DND-41 (cell line): ENCODE measurements around the gene NAT8L.

Experiments
- ATAC-seq: fragments of 200-7000 bp; cut with Tn5 transposase; 3 replicates; pipeline ENCODE4 v1.9.1; 2021; ENCODE audit warnings: low read depth; ENCODE audit not compliant: insufficient read depth
- DNase-seq: peaks from one replicate; pipeline ENCODE4 v3.0.0-alpha.2; 2020
- H2AFZ ChIP-seq: 2 replicates; pipeline ENCODE4 v1.6.0; 2012; ENCODE audit warnings: low read depth, low read length
- H3K27ac ChIP-seq: 2 replicates; pipeline ENCODE4 v1.5.1; 2012; ENCODE audit warnings: low read length, inconsistent platforms
- H3K27me3 ChIP-seq: fragments of 200-600 bp; sonication (generic); 2 replicates; pipeline ENCODE4 v1.6.0; 2012; ENCODE audit warnings: low read length, mild to moderate bottlenecking, inconsistent platforms; ENCODE audit not compliant: insufficient read depth, poor library complexity
- H3K36me3 ChIP-seq: 2 replicates; pipeline ENCODE4 v1.5.1; 2012; ENCODE audit warnings: low read length, inconsistent platforms; ENCODE audit not compliant: insufficient read depth
- H3K4me1 ChIP-seq: 2 replicates; pipeline ENCODE4 v1.5.1; 2012; ENCODE audit warnings: mild to moderate bottlenecking, low read length; ENCODE audit not compliant: insufficient read depth
- H3K4me2 ChIP-seq: 2 replicates; pipeline ENCODE4 v1.6.0; 2012; ENCODE audit warnings: mild to moderate bottlenecking, moderate library complexity, low read length, inconsistent platforms; ENCODE audit not compliant: insufficient read depth
- H3K4me3 ChIP-seq, 2 experiments: fragments of 200-600 bp in 1 of 2; shearing (Covaris generic) in 1 of 2; 2 replicates each; pipeline ENCODE4 v1.5.1; 2012 to 2016; ENCODE audit warnings: inconsistent platforms in 2 of 2, low read length in 2 of 2, mild to moderate bottlenecking in 2 of 2, low read depth in 1 of 2, moderate library complexity in 1 of 2
- H3K79me2 ChIP-seq: 2 replicates; pipeline ENCODE4 v1.6.0; 2012; ENCODE audit warnings: low read length, inconsistent platforms; ENCODE audit not compliant: insufficient read depth
- H3K9ac ChIP-seq: 2 replicates; pipeline ENCODE4 v1.6.0; 2012; ENCODE audit warnings: low read depth, mild to moderate bottlenecking, inconsistent platforms, low read length, moderate library complexity
- H3K9me3 ChIP-seq: 2 replicates; pipeline ENCODE4 v1.5.1; 2012; ENCODE audit warnings: low read length, moderate library complexity, mild to moderate bottlenecking, inconsistent platforms; ENCODE audit not compliant: insufficient read depth, severe bottlenecking
- H4K20me1 ChIP-seq: 2 replicates; pipeline ENCODE4 v1.6.0; 2012; ENCODE audit warnings: low read length; ENCODE audit not compliant: insufficient read depth
- EZH2 ChIP-seq: IDR thresholded peaks from 3 replicates; pipeline ENCODE4 v1.6.1; 2012; ENCODE audit warnings: borderline replicate concordance, low read depth, mild to moderate bottlenecking, moderate library complexity, low read length, inconsistent platforms; ENCODE audit not compliant: severe bottlenecking
- TF ChIP-seq, protein P1 (sequence below): IDR thresholded peaks from 2 replicates; pipeline ENCODE4 v1.5.1; 2012; ENCODE audit warnings: borderline replicate concordance, low read length, moderate library complexity, mild to moderate bottlenecking; ENCODE audit not compliant: poor library complexity, severe bottlenecking; ENCODE audit errors: extremely low read depth

The NAT8L gene

DNA sequence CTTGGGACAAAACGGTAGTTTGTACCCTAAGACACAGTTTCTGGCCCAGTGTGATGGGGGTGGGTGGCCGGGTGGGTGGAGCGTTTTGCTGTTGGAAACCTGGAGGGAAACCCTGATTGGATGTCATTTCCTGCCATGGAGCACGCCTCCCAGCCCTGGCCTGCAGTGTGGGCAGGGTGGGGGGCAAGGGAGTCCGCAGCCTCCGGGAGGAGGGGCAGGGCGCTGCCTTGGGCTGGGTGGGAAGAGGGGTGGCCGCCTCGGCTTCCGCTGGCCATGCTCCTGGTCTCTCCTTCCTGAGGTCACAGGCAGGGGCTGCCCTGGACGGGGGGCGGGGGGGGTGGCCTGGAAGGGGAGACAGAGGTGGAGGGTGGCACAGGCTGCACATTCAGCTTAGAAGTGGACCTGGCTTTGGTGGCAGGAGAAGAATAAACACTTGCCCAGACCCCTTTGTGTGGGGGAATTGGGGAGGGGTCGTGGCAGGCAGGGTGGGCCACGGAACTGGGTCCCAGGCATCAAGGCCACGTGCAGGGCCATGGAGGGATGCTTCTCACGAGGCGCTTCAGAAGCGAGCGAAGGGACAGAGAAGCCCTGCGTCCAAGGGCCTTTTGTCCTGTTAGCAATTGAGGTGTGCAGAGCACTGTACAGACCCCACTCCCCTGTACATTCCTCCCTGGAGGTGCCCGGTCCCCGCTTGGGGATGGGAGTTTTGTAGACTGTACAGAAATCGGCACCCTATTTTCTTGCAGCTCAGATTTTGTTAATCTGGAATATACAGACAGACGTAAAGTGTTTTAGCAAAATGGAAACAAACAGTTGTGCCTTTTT, 6.2 kb downstream of the NAT8L start:
- no peak for TF ChIP-seq EZH2
- TF ChIP-seq, protein P1, sequence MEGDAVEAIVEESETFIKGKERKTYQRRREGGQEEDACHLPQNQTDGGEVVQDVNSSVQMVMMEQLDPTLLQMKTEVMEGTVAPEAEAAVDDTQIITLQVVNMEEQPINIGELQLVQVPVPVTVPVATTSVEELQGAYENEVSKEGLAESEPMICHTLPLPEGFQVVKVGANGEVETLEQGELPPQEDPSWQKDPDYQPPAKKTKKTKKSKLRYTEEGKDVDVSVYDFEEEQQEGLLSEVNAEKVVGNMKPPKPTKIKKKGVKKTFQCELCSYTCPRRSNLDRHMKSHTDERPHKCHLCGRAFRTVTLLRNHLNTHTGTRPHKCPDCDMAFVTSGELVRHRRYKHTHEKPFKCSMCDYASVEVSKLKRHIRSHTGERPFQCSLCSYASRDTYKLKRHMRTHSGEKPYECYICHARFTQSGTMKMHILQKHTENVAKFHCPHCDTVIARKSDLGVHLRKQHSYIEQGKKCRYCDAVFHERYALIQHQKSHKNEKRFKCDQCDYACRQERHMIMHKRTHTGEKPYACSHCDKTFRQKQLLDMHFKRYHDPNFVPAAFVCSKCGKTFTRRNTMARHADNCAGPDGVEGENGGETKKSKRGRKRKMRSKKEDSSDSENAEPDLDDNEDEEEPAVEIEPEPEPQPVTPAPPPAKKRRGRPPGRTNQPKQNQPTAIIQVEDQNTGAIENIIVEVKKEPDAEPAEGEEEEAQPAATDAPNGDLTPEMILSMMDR = no peak
- H4K20me1 ChIP-seq = no peaks in the 10 kb centered on the region; the same call in 1 of the 2 replicates
- no peaks in the 10 kb centered on the region for H3K36me3 ChIP-seq
- H3K4me1 ChIP-seq = no peaks in the 10 kb centered on the region
- H3K9me3 ChIP-seq = no peaks in the 10 kb centered on the region
- no peaks in the 10 kb centered on the region for H3K79me2 ChIP-seq
- H3K4me2 ChIP-seq = no peak overlapping the region
- no peak overlapping the region for H3K9ac ChIP-seq
- H3K27me3 ChIP-seq = no peaks in the 10 kb centered on the region
- H3K27ac ChIP-seq = no peak overlapping the region
- no peak overlapping the region for H2AFZ ChIP-seq
- ATAC-seq (no peak), DNase-seq (no peak)
- no peak overlapping the region for H3K4me3 ChIP-seq

DNA sequence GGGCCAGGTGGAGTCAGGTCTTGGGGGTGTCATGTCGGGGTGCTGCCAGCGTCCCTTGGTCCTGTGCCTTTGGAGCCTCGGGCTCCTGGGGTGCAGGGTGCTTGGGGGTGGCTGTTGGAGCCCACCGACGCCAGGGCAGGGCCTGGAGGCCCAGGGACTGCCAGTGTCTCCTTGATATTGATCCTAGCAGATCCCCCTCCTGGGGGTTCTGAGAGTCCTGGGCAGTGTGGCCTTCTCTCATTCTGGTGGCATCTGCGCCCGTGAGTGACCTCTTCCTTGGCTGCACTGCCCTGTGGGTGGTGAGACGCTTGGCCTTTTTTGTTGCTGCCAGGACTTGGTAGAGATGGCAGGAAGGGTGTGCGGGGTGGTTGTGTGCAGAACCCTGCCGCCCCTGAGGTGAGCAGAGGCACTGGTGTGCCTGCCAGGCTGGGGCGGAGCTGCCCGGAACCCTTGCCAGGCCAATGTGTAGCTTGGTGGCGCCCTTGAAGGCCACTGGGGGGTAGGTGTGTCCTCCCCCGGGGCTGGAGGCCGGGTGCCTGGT, 7.0 kb downstream of the NAT8L start:
- Histone ChIP-seq H3K4me1 (no peaks in the 10 kb centered on the region), H3K27me3 (no peaks in the 10 kb centered on the region), H3K79me2 (no peaks in the 10 kb centered on the region), H2AFZ (no peak overlapping the region), H3K4me2 (no peak overlapping the region), H3K27ac (no peak overlapping the region), H3K9me3 (no peaks in the 10 kb centered on the region), H3K9ac (no peak overlapping the region), H3K4me3 (no peak overlapping the region), H3K36me3 (no peaks in the 10 kb centered on the region), H4K20me1 (no peaks in the 10 kb centered on the region; the same call in 1 of the 2 replicates)
- ATAC-seq (no peak), DNase-seq (no peak)
- TF ChIP-seq EZH2 = no peak
- TF ChIP-seq, protein P1 = no peak

DNA sequence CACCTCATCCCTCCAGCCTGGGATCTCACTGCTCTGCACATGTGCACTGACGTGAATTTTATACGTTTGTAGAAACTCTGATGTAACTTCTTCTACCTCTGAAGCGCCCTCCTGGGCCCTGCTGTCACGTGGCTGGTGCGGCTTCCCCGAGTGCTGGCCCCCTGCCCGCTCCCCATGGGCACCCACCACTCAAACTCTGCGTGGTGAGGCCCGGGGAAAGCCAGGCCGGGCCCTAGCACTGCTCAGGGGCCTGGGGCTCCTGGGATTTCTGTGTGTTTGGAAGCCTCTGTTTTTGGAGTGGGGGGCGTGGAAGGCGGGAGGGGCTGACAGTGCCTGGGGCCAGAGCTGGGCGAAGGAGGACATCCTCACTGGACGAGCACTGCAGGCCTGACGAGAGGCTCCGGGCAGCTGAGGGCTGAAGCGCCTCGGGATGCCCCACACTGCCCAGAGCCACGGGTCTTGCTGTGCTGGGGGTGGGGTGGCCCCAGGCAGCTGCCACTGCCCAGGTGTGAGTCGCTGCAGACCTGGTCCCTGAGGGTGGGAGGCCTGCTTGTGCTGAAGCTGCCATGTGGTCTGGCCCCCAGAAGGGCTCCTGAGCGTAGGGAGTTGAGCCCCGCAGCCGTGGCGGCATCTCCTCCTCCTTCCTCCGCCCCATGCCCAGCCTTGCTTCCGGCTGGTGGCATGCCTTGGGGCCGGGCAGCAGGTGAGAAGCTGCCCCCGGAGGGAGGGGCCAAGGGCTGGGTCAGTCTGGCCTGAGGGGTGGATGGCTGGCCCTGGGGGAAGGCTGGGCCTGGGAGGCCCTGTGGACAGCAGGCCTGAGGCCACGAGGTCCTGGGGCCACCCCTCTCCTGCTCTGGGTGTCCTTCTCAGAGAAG, 7.7 kb downstream of the NAT8L start:
- ATAC-seq = no peak
- no peak overlapping the region for H3K4me2 ChIP-seq

More for the DNA sequence above, 7.7 kb downstream of the NAT8L start:
- no peaks in the 10 kb centered on the region for H3K27me3 ChIP-seq
- H4K20me1 ChIP-seq = no peaks in the 10 kb centered on the region; the same call in 1 of the 2 replicates
- no peaks in the 10 kb centered on the region for H3K9me3 ChIP-seq
- no peaks in the 10 kb centered on the region for H3K79me2 ChIP-seq
- H3K27ac ChIP-seq = no peak overlapping the region
- no peak overlapping the region for H3K9ac ChIP-seq
- no peak for DNase-seq
- H3K4me1 ChIP-seq = no peaks in the 10 kb centered on the region
- H3K36me3 ChIP-seq = no peaks in the 10 kb centered on the region
- no peak overlapping the region for H3K4me3 ChIP-seq
- no peak overlapping the region for H2AFZ ChIP-seq
- TF ChIP-seq EZH2 = no peak
- TF ChIP-seq, protein P1 = no peak
